GM08714 (cell line): Measurements from ENCODE around the gene NLGN3.

Experiments
- H3K4me3 ChIP-seq: fragments of 200-500 bp; sonication (Bioruptor generic); 2 replicates; pipeline ENCODE4 v1.5.1; 2014; ENCODE audit warnings: mild to moderate bottlenecking, low read length, inconsistent platforms
- ZNF274 ChIP-seq: IDR thresholded peaks from 2 replicates; pipeline ENCODE4 v1.6.1; 2012; ENCODE audit warnings: mild to moderate bottlenecking, low read depth, low read length

Gene NLGN3

DNA sequence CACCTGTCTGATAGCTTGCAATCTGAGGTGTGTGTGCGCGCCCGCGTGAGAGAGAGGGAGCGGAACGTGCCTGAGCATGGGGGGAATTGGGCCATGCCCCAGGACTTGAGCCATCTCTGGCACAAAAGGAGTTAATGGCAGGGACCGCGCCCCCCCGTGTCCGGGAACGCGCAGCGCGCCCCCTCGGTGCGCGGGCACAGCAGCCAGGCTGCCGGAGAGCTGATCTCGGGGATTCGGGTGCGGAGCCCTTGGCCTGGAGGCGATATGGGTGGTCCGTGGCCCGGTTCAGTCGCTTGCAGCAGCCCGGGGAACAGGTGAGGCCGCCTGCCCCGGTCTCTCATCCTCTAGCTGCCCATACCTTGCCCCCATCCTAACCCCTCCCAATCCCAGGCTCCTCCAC is at the start of gene NLGN3:
TSS of gene NLGN3 (plus strand) at position 191 of the 400 bp plus-strand sequence. CDS start 2,909 bp downstream, outside the sequence.
- TF ChIP-seq ZNF274 = no peak
- no peak within 1 kb of the TSS for H3K4me3 ChIP-seq

DNA sequence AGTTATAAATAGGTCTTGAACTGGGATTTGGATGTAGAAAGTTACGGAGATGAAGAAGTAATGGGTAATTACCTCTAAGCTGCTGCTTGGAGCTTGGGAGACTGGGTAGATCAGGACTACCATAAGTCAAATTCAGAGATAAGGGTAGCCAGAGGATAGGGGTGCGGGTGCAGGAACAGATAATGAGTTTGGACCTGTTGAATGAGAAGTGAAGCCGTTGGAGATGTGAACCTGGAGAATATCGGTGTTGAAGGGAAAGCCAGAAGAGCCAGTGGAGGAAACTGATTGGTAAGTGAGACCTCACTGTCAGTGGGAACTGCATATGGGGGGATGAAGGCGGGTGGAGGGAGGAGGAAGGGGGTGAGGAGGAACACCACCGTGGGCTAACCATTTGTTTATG is 49.6 kb upstream of the NLGN3 start:
- peak overlapping the region; percentile 76 for H3K4me3 ChIP-seq
- TF ChIP-seq ZNF274 = no peak

GRCh38 chrX:71095555-71095980 is 49.1 kb upstream of the NLGN3 start, which contains the start of gene FOXO4:
TSS of gene FOXO4 (plus strand) at chrX:71095851. CDS start at chrX:71096529, 678 bp downstream.
- peak within 1 kb of the TSS; percentile 85 for H3K4me3 ChIP-seq
- no peak for TF ChIP-seq ZNF274

DNA sequence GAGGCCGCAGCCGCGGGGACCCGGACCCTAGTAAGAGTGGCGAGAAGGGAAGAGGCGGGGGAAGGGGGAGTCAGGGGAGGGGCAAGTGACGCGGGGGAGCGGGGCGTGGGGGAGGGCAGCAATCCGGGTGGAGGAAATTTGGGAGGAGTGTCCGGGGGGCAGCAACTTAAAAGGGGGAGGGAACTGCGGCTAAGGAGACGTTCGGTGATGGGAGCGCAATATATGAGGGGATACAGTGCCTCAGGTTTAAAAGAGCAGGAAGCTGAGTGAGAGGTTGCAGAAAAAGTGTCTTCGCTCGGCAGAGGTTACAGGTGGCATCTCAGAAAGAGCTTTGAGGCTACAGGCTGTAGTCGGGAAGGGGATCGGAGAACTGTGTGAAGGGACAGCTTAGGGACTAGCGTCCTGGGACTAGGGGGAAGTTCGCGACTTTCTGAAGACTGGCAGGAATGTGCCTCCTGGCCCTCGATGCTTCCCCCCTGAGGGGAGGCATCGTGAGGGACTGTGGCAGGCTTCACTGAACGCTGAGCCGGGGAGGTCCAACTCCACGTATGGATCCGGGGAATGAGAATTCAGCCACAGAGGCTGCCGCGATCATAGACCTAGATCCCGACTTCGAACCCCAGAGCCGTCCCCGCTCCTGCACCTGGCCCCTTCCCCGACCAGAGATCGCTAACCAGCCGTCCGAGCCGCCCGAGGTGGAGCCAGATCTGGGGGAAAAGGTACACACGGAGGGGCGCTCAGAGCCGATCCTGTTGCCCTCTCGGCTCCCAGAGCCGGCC is 48.5 kb upstream of the NLGN3 start:
- TF ChIP-seq ZNF274 = no peak
- H3K4me3 ChIP-seq = peak overlapping the region; percentile 85

GRCh38 chrX:71096760-71097032 is 47.9 kb upstream of the NLGN3 start:
- TF ChIP-seq ZNF274 = no peak
- peak overlapping the region; percentile 85; the same call in 1 of the 2 replicates for H3K4me3 ChIP-seq

DNA sequence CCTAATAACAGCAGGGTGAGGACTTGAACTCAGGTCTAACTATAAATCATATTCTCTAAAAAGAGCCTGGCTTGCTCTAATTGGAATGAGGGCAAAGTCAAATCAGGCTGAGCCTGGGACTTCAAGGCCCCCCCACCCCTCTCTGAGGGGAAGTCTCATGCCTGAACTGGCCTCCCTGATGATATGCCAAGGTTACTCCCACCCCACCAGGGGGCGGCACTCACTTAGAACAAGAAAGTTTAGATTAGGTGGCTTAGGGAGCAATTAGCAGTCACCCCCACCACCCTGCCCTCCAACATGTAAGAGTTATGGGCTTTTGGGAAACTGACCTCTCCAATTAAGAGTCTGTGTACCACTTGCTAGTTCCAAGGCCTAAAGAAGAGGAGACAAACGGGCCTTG is 46.3 kb upstream of the NLGN3 start:
- no peak overlapping the region for H3K4me3 ChIP-seq

GRCh38 chrX:71098951-71099506 is 45.6 kb upstream of the NLGN3 start:
- H3K4me3 ChIP-seq = no peak overlapping the region
- TF ChIP-seq ZNF274 = no peak

More for the DNA sequence above, 46.3 kb upstream of the NLGN3 start:
- TF ChIP-seq ZNF274 = no peak

DNA sequence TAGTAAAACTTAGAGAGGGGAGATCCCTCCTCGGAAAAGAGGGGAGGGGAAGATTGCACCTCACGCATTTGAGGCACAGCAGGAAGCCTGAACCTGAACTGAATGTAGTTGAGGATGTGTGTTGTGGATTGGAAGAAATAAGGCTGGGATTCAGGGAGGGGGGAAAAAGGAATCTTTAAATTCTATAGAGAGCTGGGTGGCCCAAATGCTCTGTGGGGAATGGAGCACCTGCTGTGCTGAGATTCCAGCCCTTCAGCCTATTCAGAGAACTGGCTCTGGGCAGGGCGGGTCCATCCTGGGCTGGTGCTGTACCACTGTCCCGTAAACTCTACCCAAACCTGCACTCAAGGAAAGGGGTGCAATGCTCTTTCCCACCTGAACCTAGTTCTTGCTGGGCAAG is 44.9 kb upstream of the NLGN3 start:
- no peak for TF ChIP-seq ZNF274
- H3K4me3 ChIP-seq = no peak overlapping the region

GRCh38 chrX:71100581-71101505 is 43.8 kb upstream of the NLGN3 start:
- no peak overlapping the region for H3K4me3 ChIP-seq
- no peak for TF ChIP-seq ZNF274

- TF ChIP-seq ZNF274 = no peak
- H3K4me3 ChIP-seq = no peak overlapping the region
These were observed 42.3 kb upstream of the NLGN3 start for GRCh38 chrX:71102292-71102691.

- TF ChIP-seq ZNF274 = no peak
- H3K4me3 ChIP-seq = peak overlapping the region; percentile 45; the same call in 1 of the 2 replicates
These were observed 41.3 kb upstream of the NLGN3 start for GRCh38 chrX:71103110-71103983.

- no peak overlapping the region for H3K4me3 ChIP-seq
- no peak for TF ChIP-seq ZNF274
These were observed 39.0 kb upstream of the NLGN3 start for GRCh38 chrX:71105628-71106027.

DNA sequence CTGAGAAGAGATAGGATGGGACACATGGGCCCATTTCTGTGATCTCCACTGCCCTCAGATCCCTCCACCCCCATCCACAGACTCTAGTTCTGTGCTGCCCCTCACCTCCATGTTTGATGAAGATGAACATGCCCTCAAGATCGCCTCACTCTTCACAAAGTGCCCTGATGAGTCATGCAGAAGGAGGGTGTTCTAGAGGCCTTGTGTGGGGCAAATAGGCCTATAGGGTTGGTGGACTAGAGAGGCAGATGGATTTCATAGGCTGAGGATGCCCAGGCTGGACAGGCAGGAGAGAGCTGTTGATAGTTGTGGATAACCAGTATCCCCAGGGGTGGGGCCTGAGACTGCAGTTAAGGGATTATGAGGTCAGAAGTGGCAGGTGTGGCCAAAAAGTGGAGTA is 38.2 kb upstream of the NLGN3 start, which contains the start of gene CXorf65:
TSS of gene CXorf65 (minus strand) at position 314 of the 400 bp plus-strand sequence. CDS start at position 130, 184 bp downstream.
- H3K4me3 ChIP-seq = no peak within 1 kb of the TSS

More for the DNA sequence above, 38.2 kb upstream of the NLGN3 start, which contains the start of gene CXorf65:
- no peak for TF ChIP-seq ZNF274
